Smooth muscle cell (in vitro differentiated cells): ENCODE results near the gene TUBE1. TPM values are rescaled to one million over a fixed set of nuclear protein-coding genes. Genes with fewer than 3 reads are reported as not detected.

Experiments used
- DNase-seq: peaks from one replicate; lab custom pipeline; 2025; ENCODE audit not compliant: unreplicated experiment; lab: John Stamatoyannopoulos, UW
- H2AFZ ChIP-seq: fragments of 200-600 bp; sonication (generic); 2 replicates; pipeline ENCODE4 v1.6.0; 2016; ENCODE audit warnings: antibody characterized with exemption, low read depth, mild to moderate bottlenecking
- H3F3A ChIP-seq: fragments of 200-600 bp; sonication (generic); 2 replicates; pipeline ENCODE4 v1.6.0; 2017; ENCODE audit warnings: antibody characterized with exemption, low read depth
- H3K27ac ChIP-seq: fragments of 200-600 bp; sonication (generic); 2 replicates; pipeline ENCODE4 v1.5.1; 2016; ENCODE audit warnings: low read depth, mild to moderate bottlenecking
- H3K27me3 ChIP-seq: fragments of 200-600 bp; sonication (generic); 2 replicates; pipeline ENCODE4 v1.6.1; 2016; ENCODE audit warnings: low read depth, mild to moderate bottlenecking
- H3K36me3 ChIP-seq: fragments of 200-600 bp; sonication (generic); 2 replicates; pipeline ENCODE4 v1.5.1; 2016; ENCODE audit warnings: low read depth
- H3K4me1 ChIP-seq: fragments of 200-600 bp; sonication (generic); 2 replicates; pipeline ENCODE4 v1.5.1; 2016; ENCODE audit warnings: low read depth
- H3K4me2 ChIP-seq: fragments of 200-600 bp; sonication (generic); 2 replicates; pipeline ENCODE4 v1.6.0; 2016; ENCODE audit warnings: mild to moderate bottlenecking
- H3K4me3 ChIP-seq: fragments of 200-600 bp; sonication (generic); 2 replicates; pipeline ENCODE4 v1.5.1; 2016; ENCODE audit warnings: mild to moderate bottlenecking
- H3K79me2 ChIP-seq: fragments of 200-600 bp; sonication (generic); 2 replicates; pipeline ENCODE4 v1.6.0; 2016; ENCODE audit warnings: low read depth, mild to moderate bottlenecking
- H3K9ac ChIP-seq: fragments of 200-600 bp; sonication (generic); 2 replicates; pipeline ENCODE4 v1.6.0; 2016; ENCODE audit warnings: low read depth
- H3K9me3 ChIP-seq: fragments of 200-600 bp; sonication (generic); replicated peaks from 2 replicates; pipeline ENCODE4 v1.5.1; 2016; ENCODE audit warnings: low read depth
- H4K20me1 ChIP-seq: fragments of 200-600 bp; sonication (generic); 2 replicates; pipeline ENCODE4 v1.6.0; 2016; ENCODE audit warnings: low read depth
- CTCF ChIP-seq: fragments of 200-600 bp; sonication (generic); IDR thresholded peaks from 2 replicates; pipeline ENCODE4 v1.5.1; 2017; ENCODE audit warnings: borderline replicate concordance, mild to moderate bottlenecking, antibody characterized with exemption; ENCODE audit not compliant: insufficient read depth, poor library complexity, severe bottlenecking
- WGBS: methylation state at CpG from one replicate; pipeline ENCODE4 v1.1.7; 2016; ENCODE audit warnings: low lambda C conversion rate; 5-methylcytosine and 5-hydroxymethylcytosine counted together
- polyA plus RNA-seq: library from polyadenylated mRNA; unstranded; fragments of >200 nt; fragmentation: Nextera tagmentation; extraction: Ambion mirVana; gene quantifications from 2 replicates; pipeline ENCODE4 v1.2.1, GENCODE V29; 2016
- total RNA-seq: library from RNA; depleted of rRNA; stranded (reverse); fragments of >200 nt; gene quantifications from 2 replicates; pipeline ENCODE4 v1.2.3, GENCODE V29; 2014

TUBE1 gene
- total and polyA plus RNA-seq, 2 experiments from 2014 or later, result 9.9 to 11.6 TPM

GRCh38 chr6:112123982-112124381 lies 36.7 kb upstream of the TUBE1 start:
- DNase-seq, result no peak
- no peaks in the 10 kb centered on the region for H3F3A ChIP-seq
- 90% methylated on average over 1 of the region's 1 CpG for WGBS
- H3K27ac ChIP-seq, result no peak overlapping the region
- H3K4me3 ChIP-seq, result no peak overlapping the region
- H3K36me3 ChIP-seq, result no peaks in the 10 kb centered on the region
- no peaks in the 10 kb centered on the region for H3K79me2 ChIP-seq
- H3K9ac ChIP-seq, result no peak overlapping the region
- H3K9me3 ChIP-seq, result no peaks in the 10 kb centered on the region
- no peak for TF ChIP-seq CTCF
- H4K20me1 ChIP-seq, result no peaks in the 10 kb centered on the region
- no peaks in the 10 kb centered on the region for H3K27me3 ChIP-seq
- H3K4me1 ChIP-seq, result no peaks in the 10 kb centered on the region
- no peak overlapping the region for H2AFZ ChIP-seq
- no peak overlapping the region for H3K4me2 ChIP-seq

GRCh38 chr6:112122756-112123155 lies 35.5 kb upstream of the TUBE1 start:
- H3K27me3 ChIP-seq, result no peaks in the 10 kb centered on the region
- no peak for DNase-seq
- H4K20me1 ChIP-seq, result no peaks in the 10 kb centered on the region
- H3K27ac ChIP-seq, result no peak overlapping the region
- no peak overlapping the region for H2AFZ ChIP-seq
- WGBS, result 93% methylated on average over 2 of the region's 2 CpGs
- H3K9me3 ChIP-seq, result no peaks in the 10 kb centered on the region
- no peaks in the 10 kb centered on the region for H3K4me1 ChIP-seq
- no peak for TF ChIP-seq CTCF
- no peak overlapping the region for H3K4me2 ChIP-seq
- H3F3A ChIP-seq, result no peaks in the 10 kb centered on the region
- H3K36me3 ChIP-seq, result no peaks in the 10 kb centered on the region
- no peak overlapping the region for H3K9ac ChIP-seq
- H3K4me3 ChIP-seq, result no peak overlapping the region
- no peaks in the 10 kb centered on the region for H3K79me2 ChIP-seq

GRCh38 chr6:112118034-112118433 lies 30.8 kb upstream of the TUBE1 start:
- H3F3A ChIP-seq, result no peaks in the 10 kb centered on the region
- H3K4me1 ChIP-seq, result no peaks in the 10 kb centered on the region
- H3K9me3 ChIP-seq, result no peaks in the 10 kb centered on the region
- no peaks in the 10 kb centered on the region for H4K20me1 ChIP-seq
- H3K4me3 ChIP-seq, result no peak overlapping the region
- no peak for TF ChIP-seq CTCF
- H2AFZ ChIP-seq, result no peak overlapping the region
- H3K9ac ChIP-seq, result no peak overlapping the region
- no peaks in the 10 kb centered on the region for H3K36me3 ChIP-seq
- H3K27me3 ChIP-seq, result no peaks in the 10 kb centered on the region
- H3K79me2 ChIP-seq, result no peaks in the 10 kb centered on the region
- no peak overlapping the region for H3K4me2 ChIP-seq
- DNase-seq, result no peak
- H3K27ac ChIP-seq, result no peak overlapping the region

- Histone ChIP-seq H3K27ac (no peak overlapping the region), H3K9me3 (no peaks in the 10 kb centered on the region), H3K36me3 (no peaks in the 10 kb centered on the region), H3K9ac (no peak overlapping the region), H3F3A (no peaks in the 10 kb centered on the region), H3K27me3 (no peaks in the 10 kb centered on the region), H3K4me3 (no peak overlapping the region), H3K4me2 (no peak overlapping the region), H3K79me2 (no peaks in the 10 kb centered on the region), H2AFZ (no peak overlapping the region), H4K20me1 (no peaks in the 10 kb centered on the region), H3K4me1 (no peaks in the 10 kb centered on the region)
- no peak for DNase-seq
- no peak for TF ChIP-seq CTCF
- 50% methylated on average over 1 of the region's 1 CpG for WGBS
Observed at GRCh38 chr6:112117554-112117953, 30.3 kb upstream of the TUBE1 start.
